Adrenal gland (tissue), 5 donors: Measurements from ENCODE around the gene KICS2.

ENCODE experiments used
- CTCF ChIP-seq, 6 experiments: fragments of 450-650 bp in 4 of 6; fragments of 200-600 bp in 2 of 6; sonication (generic) in 1 of 6; IDR thresholded peaks; 1 replicate in 5 of 6; 2 replicates in 1 of 6; pipeline versions ENCODE4 v1.5.1 to v1.8.0; 2016 to 2021; ENCODE audit warnings: antibody characterized with exemption in 6 of 6, mild to moderate bottlenecking in 2 of 6, moderate library complexity in 1 of 6
- POLR2A ChIP-seq, 2 donors: fragments of 450-650 bp; IDR thresholded peaks; one replicate each; pipeline ENCODE4 v1.6.1; 2017; ENCODE audit warnings: antibody characterized with exemption in 2 of 2, mild to moderate bottlenecking in 2 of 2, moderate library complexity in 1 of 2
- donor health status: DM: no; HTN: no; CAD: no.

GRCh38 chr12:64253356-64253755 is 31.3 kb upstream of the KICS2 start:
- TF ChIP-seq CTCF (IDR thresholded peaks at IDR 0.05) (no peak), POLR2A (IDR thresholded peaks at IDR 0.05) (no peak)
